Osteocyte (in vitro differentiated cells): ENCODE data around the gene BAHCC1. TPM values are rescaled to one million over a fixed set of nuclear protein-coding genes. Genes with fewer than 3 reads are reported as not detected.

ENCODE experiments used
- DNase-seq: peaks from one replicate; pipeline ENCODE4 v3.0.0; 2021; ENCODE audit warnings: mixed read lengths; ENCODE audit not compliant: unreplicated experiment; ENCODE audit errors: extremely low spot score
- H3K27ac Mint-ChIP-seq: one replicate; pipeline ENCODE4 v1.8.0; 2021; ENCODE audit warnings: mild to moderate bottlenecking, mixed read lengths; ENCODE audit not compliant: unreplicated experiment
- H3K27me3 Mint-ChIP-seq: one replicate; pipeline ENCODE4 v1.8.0; 2021; ENCODE audit warnings: mixed read lengths; ENCODE audit not compliant: unreplicated experiment
- H3K36me3 Mint-ChIP-seq: one replicate; pipeline ENCODE4 v1.8.0; 2021; ENCODE audit warnings: mixed read lengths; ENCODE audit not compliant: unreplicated experiment
- H3K4me1 Mint-ChIP-seq: one replicate; pipeline ENCODE4 v1.8.0; 2021; ENCODE audit warnings: mixed read lengths; ENCODE audit not compliant: unreplicated experiment
- H3K4me3 Mint-ChIP-seq: one replicate; pipeline ENCODE4 v1.8.0; 2021; ENCODE audit warnings: mild to moderate bottlenecking, moderate library complexity, mixed read lengths; ENCODE audit not compliant: unreplicated experiment
- H3K9me3 Mint-ChIP-seq: one replicate; pipeline ENCODE4 v1.8.0; 2021; ENCODE audit warnings: mixed read lengths; ENCODE audit not compliant: unreplicated experiment
- total RNA-seq: library from RNA; stranded (reverse); gene quantifications from 2 replicates; pipeline ENCODE4 v1.2.1, GENCODE V29; 2021
- TF ChIP-seq, protein P1 (sequence below): fragments of 200-600 bp; sonication (generic); IDR thresholded peaks from 2 replicates; pipeline ENCODE4 v1.5.0; 2021; ENCODE audit warnings: antibody characterized with exemption, mild to moderate bottlenecking, moderate library complexity

BAHCC1 gene
- total RNA-seq, 1 donor from 2014 or later: 55.7 TPM

- H3K4me3 Mint-ChIP-seq: peak overlapping the region; percentile 75
- H3K4me1 Mint-ChIP-seq: peaks cover 63% of the 10 kb centered on the region
- no peaks in the 10 kb centered on the region for H3K9me3 Mint-ChIP-seq
- no peak for DNase-seq
- H3K27me3 Mint-ChIP-seq: no peaks in the 10 kb centered on the region
- H3K27ac Mint-ChIP-seq: peak overlapping the region; percentile 93
- H3K36me3 Mint-ChIP-seq: no peaks in the 10 kb centered on the region
- TF ChIP-seq, protein P1, sequence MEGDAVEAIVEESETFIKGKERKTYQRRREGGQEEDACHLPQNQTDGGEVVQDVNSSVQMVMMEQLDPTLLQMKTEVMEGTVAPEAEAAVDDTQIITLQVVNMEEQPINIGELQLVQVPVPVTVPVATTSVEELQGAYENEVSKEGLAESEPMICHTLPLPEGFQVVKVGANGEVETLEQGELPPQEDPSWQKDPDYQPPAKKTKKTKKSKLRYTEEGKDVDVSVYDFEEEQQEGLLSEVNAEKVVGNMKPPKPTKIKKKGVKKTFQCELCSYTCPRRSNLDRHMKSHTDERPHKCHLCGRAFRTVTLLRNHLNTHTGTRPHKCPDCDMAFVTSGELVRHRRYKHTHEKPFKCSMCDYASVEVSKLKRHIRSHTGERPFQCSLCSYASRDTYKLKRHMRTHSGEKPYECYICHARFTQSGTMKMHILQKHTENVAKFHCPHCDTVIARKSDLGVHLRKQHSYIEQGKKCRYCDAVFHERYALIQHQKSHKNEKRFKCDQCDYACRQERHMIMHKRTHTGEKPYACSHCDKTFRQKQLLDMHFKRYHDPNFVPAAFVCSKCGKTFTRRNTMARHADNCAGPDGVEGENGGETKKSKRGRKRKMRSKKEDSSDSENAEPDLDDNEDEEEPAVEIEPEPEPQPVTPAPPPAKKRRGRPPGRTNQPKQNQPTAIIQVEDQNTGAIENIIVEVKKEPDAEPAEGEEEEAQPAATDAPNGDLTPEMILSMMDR: no peak
Measured at GRCh38 chr17:81392909-81393654, 2.2 kb upstream of the BAHCC1 start.

DNA sequence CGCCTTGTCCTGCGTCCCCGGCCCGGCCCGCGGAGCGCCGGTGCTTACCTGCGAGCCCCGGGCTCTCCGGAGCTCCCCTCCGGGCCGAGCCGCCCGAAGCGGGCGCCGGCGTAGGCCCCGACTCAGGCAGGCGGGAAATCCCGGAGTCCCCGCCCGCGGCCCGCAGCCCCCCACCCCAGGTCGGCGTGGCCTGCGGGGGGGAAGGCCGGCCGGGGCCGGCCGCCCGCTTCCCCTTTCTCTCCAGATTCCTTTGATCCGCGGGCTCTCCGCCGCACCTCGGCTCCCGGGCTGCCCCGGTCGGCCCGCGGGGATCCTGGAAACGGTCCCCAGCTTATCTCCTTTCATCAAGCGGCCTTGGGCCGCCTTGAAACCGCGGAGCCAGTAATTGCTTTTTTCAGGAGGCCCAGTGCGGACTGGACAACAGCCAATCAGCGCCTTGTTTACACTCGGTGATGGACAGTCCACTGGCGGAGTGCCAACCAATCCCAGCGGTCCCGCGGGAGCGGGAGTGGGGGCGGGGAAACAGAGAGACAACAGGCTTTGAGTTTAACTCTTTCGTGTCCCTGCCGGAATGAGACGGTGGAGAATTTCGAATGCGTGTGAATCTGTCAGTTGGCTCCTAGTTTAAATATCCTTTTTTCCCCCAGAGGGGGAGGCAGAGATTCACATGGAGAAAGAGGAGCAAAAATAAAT is 1.4 kb upstream of the BAHCC1 start:
- no peaks in the 10 kb centered on the region for H3K9me3 Mint-ChIP-seq
- no peaks in the 10 kb centered on the region for H3K27me3 Mint-ChIP-seq
- TF ChIP-seq, protein P1: peak; percentile 50
- peak overlapping the region; percentile 86 for H3K4me3 Mint-ChIP-seq
- no peaks in the 10 kb centered on the region for H3K36me3 Mint-ChIP-seq
- peak; percentile 100 for DNase-seq
- H3K27ac Mint-ChIP-seq: peak overlapping the region; percentile 83
- H3K4me1 Mint-ChIP-seq: peaks cover 59% of the 10 kb centered on the region

DNA sequence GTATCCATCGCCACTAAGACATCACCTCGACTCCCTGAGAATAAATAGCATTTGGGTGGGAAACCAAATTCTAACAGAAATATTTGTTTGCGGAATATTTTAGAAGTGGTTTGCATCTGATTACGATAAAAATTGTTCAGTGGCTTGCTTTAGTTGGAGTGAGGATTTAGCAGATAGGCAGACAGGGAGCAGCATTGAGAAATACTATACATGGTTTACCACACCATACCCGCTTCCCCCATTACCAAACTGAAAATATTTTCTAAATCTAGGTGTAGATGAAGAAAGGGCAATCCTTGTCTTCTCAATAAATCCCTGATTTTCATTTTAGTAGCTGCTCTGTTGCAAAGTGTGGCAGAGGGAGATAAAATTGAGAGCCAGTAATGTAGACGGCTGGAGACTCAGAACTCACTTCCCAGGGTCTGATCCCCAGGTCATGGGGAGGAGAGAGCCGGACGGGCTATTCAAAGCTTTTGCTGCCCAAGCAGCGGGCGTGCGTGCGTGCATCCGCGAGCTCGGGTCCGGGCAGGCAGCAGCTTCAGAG is 808 bp upstream of the BAHCC1 start:
- Mint-ChIP-seq H3K36me3 (no peaks in the 10 kb centered on the region), H3K27ac (peak overlapping the region; percentile 83), H3K9me3 (no peaks in the 10 kb centered on the region), H3K27me3 (no peaks in the 10 kb centered on the region), H3K4me3 (peak overlapping the region; percentile 86), H3K4me1 (peaks cover 55% of the 10 kb centered on the region)
- no peak for DNase-seq
- TF ChIP-seq, protein P1: peak; percentile 24

DNA sequence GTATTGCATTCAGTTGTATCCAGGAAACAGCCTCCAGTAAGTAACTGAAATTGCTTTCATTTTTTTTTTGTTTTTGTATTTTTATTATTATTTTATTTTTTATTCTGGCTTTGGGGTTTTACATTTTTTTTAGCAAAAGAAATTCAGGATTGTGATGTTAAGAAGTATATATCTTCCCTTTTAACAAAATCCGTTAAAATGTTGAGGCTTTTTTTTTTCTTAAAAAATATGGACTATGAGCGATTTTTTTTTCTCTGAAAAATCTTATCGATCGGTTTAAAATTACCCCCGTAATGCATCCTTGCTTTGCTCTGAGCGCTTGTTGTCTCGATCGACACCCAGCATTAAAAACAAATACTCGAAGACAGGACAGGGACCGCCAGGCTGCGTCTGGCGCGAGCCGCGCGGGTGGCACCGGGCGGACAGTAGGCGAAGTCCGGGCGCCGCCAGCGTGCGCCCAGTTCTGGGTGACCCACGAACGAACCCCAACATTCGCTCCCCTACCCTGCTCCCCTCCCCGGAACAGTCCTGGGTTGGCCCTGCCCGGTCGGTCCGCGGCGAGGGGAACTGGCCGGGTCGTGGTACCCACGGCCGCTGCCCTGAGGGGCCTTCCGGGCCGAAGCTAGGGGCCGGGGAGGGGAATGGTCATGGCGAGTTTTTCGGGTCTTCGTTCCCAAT is 482 bp downstream of the BAHCC1 start:
- Mint-ChIP-seq H3K4me3 (peak overlapping the region; percentile 86), H3K9me3 (no peaks in the 10 kb centered on the region), H3K27ac (peak overlapping the region; percentile 88), H3K4me1 (peaks cover 46% of the 10 kb centered on the region), H3K36me3 (no peaks in the 10 kb centered on the region), H3K27me3 (no peaks in the 10 kb centered on the region)
- DNase-seq: no peak
- TF ChIP-seq, protein P1: no peak
